HEK293T (cell line): ENCODE results near the gene CBLB.

Experiments
- ARNT ChIP-seq: fragments of 450-650 bp; IDR thresholded peaks from 2 replicates; pipeline ENCODE4 v1.6.1; 2017; ENCODE audit warnings: mild to moderate bottlenecking
- BHLHE40 ChIP-seq: fragments of 450-650 bp; IDR thresholded peaks from 2 replicates; pipeline ENCODE4 v1.6.1; 2016; ENCODE audit warnings: mild to moderate bottlenecking, moderate library complexity, borderline replicate concordance
- CTBP1 ChIP-seq: fragments of 450-650 bp; IDR thresholded peaks from 2 replicates; pipeline ENCODE4 v1.6.1; 2016; ENCODE audit warnings: borderline replicate concordance
- FOXA1 ChIP-seq: fragments of 450-650 bp; IDR thresholded peaks from 2 replicates; pipeline ENCODE4 v1.6.1; 2016; ENCODE audit warnings: mild to moderate bottlenecking
- FOXK2 ChIP-seq: fragments of 450-650 bp; IDR thresholded peaks from 2 replicates; pipeline ENCODE4 v1.6.1; 2016; ENCODE audit warnings: mild to moderate bottlenecking
- FOXM1 ChIP-seq: fragments of 450-650 bp; IDR thresholded peaks from 2 replicates; pipeline ENCODE4 v1.6.1; 2017; ENCODE audit warnings: mild to moderate bottlenecking, borderline replicate concordance
- HDGF ChIP-seq: fragments of 450-650 bp; IDR thresholded peaks from 2 replicates; pipeline ENCODE4 v1.6.1; 2017; ENCODE audit warnings: antibody characterized with exemption, borderline replicate concordance
- L3MBTL2 ChIP-seq: fragments of 450-650 bp; conservative IDR thresholded peaks from 2 replicates; pipeline ENCODE4 v1.6.1; 2016; ENCODE audit warnings: mild to moderate bottlenecking
- NFRKB ChIP-seq: fragments of 450-650 bp; IDR thresholded peaks from 2 replicates; pipeline ENCODE4 v1.6.1; 2016; ENCODE audit warnings: mild to moderate bottlenecking, moderate library complexity
- SP1 ChIP-seq: fragments of 450-650 bp; IDR thresholded peaks from 2 replicates; pipeline ENCODE4 v1.6.1; 2017
- SUZ12 ChIP-seq: fragments of 450-650 bp; IDR thresholded peaks from 2 replicates; pipeline ENCODE4 v1.6.1; 2016; ENCODE audit warnings: mild to moderate bottlenecking
- TARDBP ChIP-seq: fragments of 450-650 bp; IDR thresholded peaks from 2 replicates; pipeline ENCODE4 v1.6.1; 2016
- ZNF384 ChIP-seq: fragments of 450-650 bp; IDR thresholded peaks from 2 replicates; pipeline ENCODE4 v1.6.1; 2016
- TF ChIP-seq, protein P1 (sequence below): fragments of 450-650 bp; IDR thresholded peaks from 2 replicates; pipeline ENCODE4 v1.6.1; 2016

- TF ChIP-seq FOXA1 (no peak), NFRKB (no peak), ARNT (no peak), SP1 (no peak), FOXK2 (no peak), BHLHE40 (no peak), SUZ12 (no peak), ZNF384 (no peak), FOXM1 (no peak), TARDBP (no peak), L3MBTL2 (no peak), CTBP1 (no peak), HDGF (no peak)
- TF ChIP-seq, protein P1, sequence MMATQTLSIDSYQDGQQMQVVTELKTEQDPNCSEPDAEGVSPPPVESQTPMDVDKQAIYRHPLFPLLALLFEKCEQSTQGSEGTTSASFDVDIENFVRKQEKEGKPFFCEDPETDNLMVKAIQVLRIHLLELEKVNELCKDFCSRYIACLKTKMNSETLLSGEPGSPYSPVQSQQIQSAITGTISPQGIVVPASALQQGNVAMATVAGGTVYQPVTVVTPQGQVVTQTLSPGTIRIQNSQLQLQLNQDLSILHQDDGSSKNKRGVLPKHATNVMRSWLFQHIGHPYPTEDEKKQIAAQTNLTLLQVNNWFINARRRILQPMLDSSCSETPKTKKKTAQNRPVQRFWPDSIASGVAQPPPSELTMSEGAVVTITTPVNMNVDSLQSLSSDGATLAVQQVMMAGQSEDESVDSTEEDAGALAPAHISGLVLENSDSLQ = no peak
Observed at GRCh38 chr3:105865867-105866350, 2.9 kb downstream of the CBLB start.
